ENCODE results near the gene ISCU. TPM values are rescaled to one million over a fixed set of nuclear protein-coding genes. Genes with fewer than 3 reads are reported as not detected.
"Not testable (repeated sequence)": the region's sequence is repeated elsewhere in the genome, so short reads cannot be mapped to it uniquely, and the experiment has no call there.

ISCU gene
- total RNA-seq, 2 experiments from 2014 or later = 103 to 105 TPM

- Mint-ChIP-seq H3K4me1 (ENCODE audit: low read depth) (no peaks in the 10 kb centered on the region), H3K27ac (no peak overlapping the region), H3K27me3 (ENCODE audit: low read depth) (no peaks in the 10 kb centered on the region), H3K9me3 (no peaks in the 10 kb centered on the region), H3K36me3 (ENCODE audit: low read depth) (no peaks in the 10 kb centered on the region), H3K4me3 (no peak overlapping the region)
- CTCF ChIA-PET = interaction anchor here (0.6 to 0.9 kb wide), 2 partner anchors 22 to 32 kb away, joined by 3 read pairs; no protein-coding TSS in a partner anchor
- intact Hi-C loops (cut with micrococcal nuclease) = no loop called here
- no peak for DNase-seq
These were observed 23.5 kb downstream of the ISCU start for GRCh38 chr12:108585864-108586263.

DNA sequence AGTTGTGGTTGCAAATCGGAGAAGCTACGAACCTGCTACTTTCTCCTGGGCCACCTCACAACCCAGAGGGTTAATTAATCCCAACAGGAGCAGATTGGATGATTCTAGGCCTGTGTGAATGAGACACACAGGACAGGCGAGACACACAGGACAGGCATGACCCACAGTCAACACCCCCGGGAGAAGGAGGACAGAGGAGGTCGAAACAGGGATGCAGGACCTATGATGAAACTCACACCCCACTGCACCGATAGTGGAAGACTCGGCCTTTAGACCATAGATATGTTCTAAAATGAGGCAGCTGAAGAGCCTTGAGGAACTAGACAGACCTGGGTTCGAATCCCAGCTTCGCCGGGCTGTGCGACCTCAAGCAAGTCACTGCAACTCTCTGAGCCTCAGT is 23.9 kb downstream of the ISCU start:
- H3K4me3 Mint-ChIP-seq = no peak overlapping the region
- no peaks in the 10 kb centered on the region for H3K4me1 Mint-ChIP-seq (ENCODE audit: low read depth)
- H3K9me3 Mint-ChIP-seq = no peaks in the 10 kb centered on the region
- intact Hi-C loops (cut with micrococcal nuclease) = no loop called here
- H3K27ac Mint-ChIP-seq = no peak overlapping the region
- H3K36me3 Mint-ChIP-seq (ENCODE audit: low read depth) = no peaks in the 10 kb centered on the region
- DNase-seq = no peak
- H3K27me3 Mint-ChIP-seq (ENCODE audit: low read depth) = no peaks in the 10 kb centered on the region
- CTCF ChIA-PET = interaction anchor here (0.9 kb wide), 1 partner anchor 31 kb away, joined by 3 read pairs; no protein-coding TSS in a partner anchor

DNA sequence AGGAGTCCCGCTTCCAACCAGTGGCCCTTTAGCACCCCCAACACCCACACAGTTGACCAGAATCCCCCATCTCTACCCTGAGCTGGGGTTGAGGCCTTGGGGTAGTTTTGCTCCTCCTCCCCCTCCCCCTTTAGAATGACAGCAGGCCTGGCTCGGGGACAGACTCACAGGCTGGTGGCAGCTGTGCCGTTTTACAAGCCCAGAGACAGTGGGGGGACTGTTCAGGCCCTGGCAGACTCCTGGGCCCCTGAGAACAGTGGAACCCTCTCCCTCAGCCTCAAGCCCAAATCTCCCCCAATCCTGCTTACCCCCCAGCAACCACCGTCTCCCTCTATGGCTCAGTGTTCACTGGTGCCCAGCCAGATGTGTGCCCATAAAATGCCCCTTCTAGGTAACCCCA is 25.4 kb downstream of the ISCU start:
- Mint-ChIP-seq H3K36me3 (ENCODE audit: low read depth) (no peaks in the 10 kb centered on the region), H3K4me1 (ENCODE audit: low read depth) (no peaks in the 10 kb centered on the region), H3K9me3 (no peaks in the 10 kb centered on the region), H3K27ac (no peak overlapping the region), H3K27me3 (ENCODE audit: low read depth) (no peaks in the 10 kb centered on the region), H3K4me3 (no peak overlapping the region)
- DNase-seq = no peak
- intact Hi-C loops (cut with micrococcal nuclease) = no loop called here
- CTCF ChIA-PET = interaction anchor here (2.8 kb wide), 1 partner anchor 29 kb away, joined by 10 read pairs; no protein-coding TSS in a partner anchor

- H3K27ac Mint-ChIP-seq = no peak overlapping the region
- H3K4me1 Mint-ChIP-seq (ENCODE audit: low read depth) = no peaks in the 10 kb centered on the region
- no peaks in the 10 kb centered on the region for H3K36me3 Mint-ChIP-seq (ENCODE audit: low read depth)
- intact Hi-C loops (cut with micrococcal nuclease) = no loop called here
- no peaks in the 10 kb centered on the region for H3K9me3 Mint-ChIP-seq
- CTCF ChIA-PET = interaction anchor here (0.6 to 2.8 kb wide), 2 partner anchors 24 to 28 kb away, joined by 4 to 10 read pairs; no protein-coding TSS in a partner anchor
- no peaks in the 10 kb centered on the region for H3K27me3 Mint-ChIP-seq (ENCODE audit: low read depth)
- H3K4me3 Mint-ChIP-seq = no peak overlapping the region
- no peak for DNase-seq
These were observed 26.8 kb downstream of the ISCU start for GRCh38 chr12:108589028-108589839.

- H3K9me3 Mint-ChIP-seq = no peaks in the 10 kb centered on the region
- H3K36me3 Mint-ChIP-seq (ENCODE audit: low read depth) = no peaks in the 10 kb centered on the region
- H3K27me3 Mint-ChIP-seq (ENCODE audit: low read depth) = no peaks in the 10 kb centered on the region
- no peaks in the 10 kb centered on the region for H3K4me1 Mint-ChIP-seq (ENCODE audit: low read depth)
- no peak overlapping the region for H3K4me3 Mint-ChIP-seq
- CTCF ChIA-PET = interaction anchor here (2.8 kb wide), 1 partner anchor 27 kb away, joined by 10 read pairs; no protein-coding TSS in a partner anchor
- no peak overlapping the region for H3K27ac Mint-ChIP-seq
- intact Hi-C loops (cut with micrococcal nuclease) = no loop called here
- no peak for DNase-seq
These were observed 27.4 kb downstream of the ISCU start for GRCh38 chr12:108589840-108590229.

DNA sequence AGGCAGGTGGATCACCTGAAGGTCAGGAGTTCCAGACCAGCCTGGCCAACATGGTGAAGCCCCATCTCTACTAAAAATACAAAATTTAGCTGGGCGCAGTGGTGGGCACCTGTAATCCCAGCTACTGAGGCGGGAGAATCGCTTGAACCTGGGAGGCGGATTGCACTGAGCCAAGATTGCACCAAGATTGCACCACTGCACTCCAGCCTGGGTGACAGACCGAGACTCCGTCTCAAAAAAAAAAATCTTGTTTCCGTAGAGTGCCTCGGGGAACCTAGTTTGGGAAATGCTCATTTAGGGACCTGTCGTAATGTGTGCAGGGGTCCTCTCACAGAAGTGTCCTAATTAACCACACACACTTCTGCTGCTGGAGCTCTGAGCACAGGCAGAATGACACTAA is 28.1 kb downstream of the ISCU start:
- H3K36me3 Mint-ChIP-seq (ENCODE audit: low read depth); H3K4me1 Mint-ChIP-seq (ENCODE audit: low read depth); H3K27ac Mint-ChIP-seq; H3K27me3 Mint-ChIP-seq (ENCODE audit: low read depth); CTCF ChIA-PET; DNase-seq; H3K9me3 Mint-ChIP-seq; H3K4me3 Mint-ChIP-seq; intact Hi-C loops (cut with micrococcal nuclease): not testable (repeated sequence)

DNA sequence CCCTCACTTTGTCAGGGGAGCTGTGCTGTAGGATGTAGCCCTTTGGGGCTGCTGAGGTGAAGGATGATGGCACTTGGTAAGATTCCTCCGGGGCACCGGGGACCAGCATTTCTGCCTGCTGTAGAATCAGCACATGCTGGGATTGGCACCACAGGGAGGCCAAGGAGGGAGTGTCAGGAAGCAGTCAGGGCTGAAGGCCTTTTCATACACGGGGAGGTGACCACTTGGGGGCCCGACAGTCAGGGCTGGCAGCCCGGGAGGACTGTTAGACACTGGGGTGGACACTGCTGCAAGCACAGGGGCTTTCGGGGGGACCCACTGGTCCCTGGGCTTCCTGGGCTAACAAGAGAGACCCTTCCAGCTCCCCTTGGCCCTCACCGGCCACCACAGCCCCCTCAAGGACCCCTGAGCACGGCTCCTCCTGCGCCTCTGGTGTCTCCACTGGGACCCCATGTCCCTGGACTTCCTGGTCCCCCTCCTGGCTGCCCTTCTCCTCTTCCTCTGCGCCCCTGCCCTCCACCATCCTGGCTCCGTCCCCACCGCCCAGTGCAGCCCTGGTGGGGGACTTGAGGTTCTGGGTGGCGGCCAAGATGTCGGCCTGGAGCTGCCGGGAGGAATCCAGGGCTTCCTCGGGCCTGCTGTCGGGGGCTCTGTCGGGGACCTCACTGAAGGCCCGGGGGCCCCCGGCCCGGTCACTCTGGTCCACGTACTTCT is 29.0 kb downstream of the ISCU start:
- H3K9me3 Mint-ChIP-seq = no peaks in the 10 kb centered on the region
- H3K27ac Mint-ChIP-seq = no peak overlapping the region
- H3K27me3 Mint-ChIP-seq (ENCODE audit: low read depth) = no peaks in the 10 kb centered on the region
- CTCF ChIA-PET = no interaction called here
- no peaks in the 10 kb centered on the region for H3K36me3 Mint-ChIP-seq (ENCODE audit: low read depth)
- H3K4me1 Mint-ChIP-seq (ENCODE audit: low read depth) = no peaks in the 10 kb centered on the region
- no peak for DNase-seq
- no peak overlapping the region for H3K4me3 Mint-ChIP-seq
- intact Hi-C loops (cut with micrococcal nuclease) = no loop called here

- Mint-ChIP-seq H3K9me3 (no peaks in the 10 kb centered on the region), H3K36me3 (ENCODE audit: low read depth) (no peaks in the 10 kb centered on the region), H3K27ac (no peak overlapping the region), H3K4me3 (no peak overlapping the region), H3K4me1 (ENCODE audit: low read depth) (no peaks in the 10 kb centered on the region), H3K27me3 (ENCODE audit: low read depth) (no peaks in the 10 kb centered on the region)
- CTCF ChIA-PET = interaction anchor here (1.3 kb wide), 1 partner anchor 26 kb away, joined by 5 read pairs; no protein-coding TSS in a partner anchor
- intact Hi-C loops (cut with micrococcal nuclease) = no loop called here
- no peak for DNase-seq
These were observed 29.9 kb downstream of the ISCU start for GRCh38 chr12:108592033-108592909.

DNA sequence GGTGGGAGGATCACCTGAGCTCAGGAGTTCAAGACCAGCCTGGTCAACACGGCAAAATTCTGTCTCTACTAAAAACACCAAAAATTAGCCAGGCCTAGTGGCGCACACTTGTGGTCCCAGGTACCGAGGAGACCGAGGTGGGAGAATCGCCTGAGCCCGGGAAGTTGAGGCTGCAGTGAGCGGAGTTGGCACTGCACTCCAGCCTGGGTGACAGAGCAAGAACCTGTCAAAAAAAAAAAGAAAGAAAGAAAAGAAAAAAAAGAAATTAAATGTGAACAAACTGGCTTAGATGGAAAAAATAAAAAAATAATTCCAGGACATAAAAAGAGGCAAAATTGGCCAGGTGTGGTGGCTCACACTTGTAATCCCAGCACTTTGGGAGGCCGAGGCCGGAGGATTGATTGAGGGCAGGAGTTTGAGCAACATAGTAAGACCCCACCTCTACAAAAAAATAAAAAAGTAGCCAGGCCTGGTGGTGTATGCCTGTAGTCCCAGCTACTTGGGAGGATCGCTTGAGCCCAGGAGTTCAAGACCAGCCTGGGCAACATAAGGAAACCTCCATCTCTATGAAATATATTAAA is 32.0 kb downstream of the ISCU start:
- no peak overlapping the region for H3K27ac Mint-ChIP-seq
- H3K36me3 Mint-ChIP-seq (ENCODE audit: low read depth) = no peaks in the 10 kb centered on the region
- no peaks in the 10 kb centered on the region for H3K27me3 Mint-ChIP-seq (ENCODE audit: low read depth)
- DNase-seq = no peak
- CTCF ChIA-PET = interaction anchor here (1.2 to 1.6 kb wide), 2 partner anchors 19 to 23 kb away, joined by 4 to 5 read pairs; no protein-coding TSS in a partner anchor
- H3K4me1 Mint-ChIP-seq (ENCODE audit: low read depth) = no peaks in the 10 kb centered on the region
- no peak overlapping the region for H3K4me3 Mint-ChIP-seq
- intact Hi-C loops (cut with micrococcal nuclease) = no loop called here
- H3K9me3 Mint-ChIP-seq = no peaks in the 10 kb centered on the region

DNA sequence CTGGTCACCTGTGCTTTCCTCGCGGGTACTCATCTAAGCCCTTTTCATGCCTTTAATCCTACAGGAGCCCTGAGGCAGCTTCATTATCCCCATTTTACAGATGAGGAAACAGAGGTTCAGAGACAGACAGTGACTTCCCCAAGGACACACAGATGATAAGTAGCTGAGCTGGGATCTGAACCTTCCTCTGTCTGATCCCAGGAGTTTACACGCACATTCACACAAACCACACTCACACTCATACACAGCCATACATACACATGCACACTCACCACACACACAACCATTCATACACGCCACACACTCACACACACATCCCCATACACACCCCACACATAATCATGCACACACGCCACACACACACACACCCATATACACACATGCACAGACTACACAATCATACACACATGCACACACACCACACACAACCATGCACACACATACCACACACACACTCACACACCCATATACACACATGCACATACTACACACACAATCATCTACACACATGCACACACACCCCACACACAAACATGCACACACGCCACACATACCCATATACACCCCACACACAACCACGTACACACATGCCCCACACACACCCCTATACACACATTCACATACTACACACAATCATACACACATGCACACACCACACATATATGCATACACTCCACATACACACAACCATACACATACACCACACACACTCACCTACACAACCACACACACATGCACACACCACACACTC is 32.7 kb downstream of the ISCU start:
- CTCF ChIA-PET = interaction anchor here (1.2 kb wide), 1 partner anchor 22 kb away, joined by 5 read pairs; no protein-coding TSS in a partner anchor
- no peak overlapping the region for H3K4me3 Mint-ChIP-seq
- H3K27ac Mint-ChIP-seq = no peak overlapping the region
- no peaks in the 10 kb centered on the region for H3K4me1 Mint-ChIP-seq (ENCODE audit: low read depth)
- intact Hi-C loops (cut with micrococcal nuclease) = no loop called here
- H3K36me3 Mint-ChIP-seq (ENCODE audit: low read depth) = no peaks in the 10 kb centered on the region
- H3K27me3 Mint-ChIP-seq (ENCODE audit: low read depth) = no peaks in the 10 kb centered on the region
- DNase-seq = no peak
- no peaks in the 10 kb centered on the region for H3K9me3 Mint-ChIP-seq
